HG03571 (cell line): ENCODE data around the gene KCNN3.
"Not testable (repeated sequence)": the region's sequence is repeated elsewhere in the genome, so short reads cannot be mapped to it uniquely, and the experiment has no call there.

Source experiments
- ATAC-seq: cut with Tn5 transposase; IDR thresholded peaks from one replicate; pipeline ENCODE4 v1.9.1; 2021; ENCODE audit not compliant: unreplicated experiment

The KCNN3 gene

GRCh38 chr1:154712166-154712810 is 157.8 kb downstream of the KCNN3 start:
- ATAC-seq: no peak

- no peak for ATAC-seq
Measured at GRCh38 chr1:154711416-154711815, 158.7 kb downstream of the KCNN3 start.

- no peak for ATAC-seq
Measured at GRCh38 chr1:154710106-154710505, 160.0 kb downstream of the KCNN3 start.

- ATAC-seq: no peak
Measured at GRCh38 chr1:154707901-154708463, 162.1 kb downstream of the KCNN3 start.

DNA sequence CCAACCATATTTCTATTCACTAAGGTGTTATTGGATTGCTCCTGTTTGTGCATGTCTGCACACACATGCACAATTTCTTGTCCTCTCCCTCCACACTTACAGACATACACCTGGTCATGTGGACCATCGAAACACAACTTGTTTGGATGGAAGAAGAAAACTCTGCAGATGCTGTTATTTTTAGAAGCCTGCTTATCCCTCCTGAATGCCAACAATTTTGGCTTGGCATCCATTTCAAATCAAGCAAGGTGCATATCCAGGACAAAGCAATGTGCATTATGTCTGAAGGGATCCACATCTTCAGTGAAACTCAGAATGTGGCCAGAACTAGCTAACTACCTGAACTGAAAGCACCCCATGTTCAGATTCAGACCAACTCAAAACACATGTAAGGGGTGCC is 163.2 kb downstream of the KCNN3 start:
- no peak for ATAC-seq

DNA sequence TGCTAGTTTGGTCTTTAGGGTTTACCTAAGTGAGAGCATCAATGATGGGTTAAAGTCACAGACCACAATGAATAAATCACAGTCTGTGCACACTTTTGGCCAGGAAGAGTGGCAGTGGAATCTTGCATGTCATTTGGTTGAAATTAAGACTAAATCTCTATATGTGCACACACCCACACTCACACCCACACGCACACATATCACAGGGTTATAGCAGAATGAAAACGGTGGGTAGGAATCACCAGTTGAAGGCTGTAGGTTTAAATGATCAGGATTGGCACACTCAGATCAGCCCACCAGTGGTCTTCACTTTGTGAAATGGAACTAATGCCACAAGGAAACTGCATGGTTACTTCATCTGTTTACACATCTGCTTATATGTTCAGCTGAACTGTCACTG is 164.5 kb downstream of the KCNN3 start:
- no peak for ATAC-seq

GRCh38 chr1:154703170-154703569 is 166.9 kb downstream of the KCNN3 start:
- ATAC-seq: no peak

GRCh38 chr1:154698320-154699096 is 171.6 kb downstream of the KCNN3 start:
- ATAC-seq: no peak

DNA sequence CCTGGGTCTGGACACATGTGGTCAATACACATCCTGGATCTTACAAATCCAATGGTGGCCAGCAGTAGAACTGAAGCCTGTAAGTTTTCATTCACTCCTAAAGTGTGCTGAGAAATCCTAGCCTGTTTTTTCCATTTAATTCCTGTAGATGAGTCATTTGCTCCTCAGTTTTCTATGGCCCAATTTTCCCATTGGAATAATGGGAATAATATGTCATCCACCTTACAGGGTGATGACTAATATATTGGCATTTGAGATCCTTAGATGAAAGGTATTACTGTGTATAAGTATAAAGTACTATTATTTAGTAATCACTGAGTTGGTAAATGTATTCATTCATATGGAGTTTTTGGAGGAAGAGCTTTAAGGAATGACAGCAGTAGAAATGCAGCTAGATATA is 172.4 kb downstream of the KCNN3 start:
- no peak for ATAC-seq

GRCh38 chr1:154696456-154696855 is 173.6 kb downstream of the KCNN3 start:
- ATAC-seq: no peak

- ATAC-seq: no peak
Measured at GRCh38 chr1:154695985-154696384, 174.1 kb downstream of the KCNN3 start.

GRCh38 chr1:154694995-154695394 is 175.1 kb downstream of the KCNN3 start:
- ATAC-seq: no peak

- ATAC-seq: no peak
Measured at GRCh38 chr1:154689083-154689482, 181.0 kb downstream of the KCNN3 start.

- no peak for ATAC-seq
Measured at GRCh38 chr1:154686507-154686906, 183.6 kb downstream of the KCNN3 start.

DNA sequence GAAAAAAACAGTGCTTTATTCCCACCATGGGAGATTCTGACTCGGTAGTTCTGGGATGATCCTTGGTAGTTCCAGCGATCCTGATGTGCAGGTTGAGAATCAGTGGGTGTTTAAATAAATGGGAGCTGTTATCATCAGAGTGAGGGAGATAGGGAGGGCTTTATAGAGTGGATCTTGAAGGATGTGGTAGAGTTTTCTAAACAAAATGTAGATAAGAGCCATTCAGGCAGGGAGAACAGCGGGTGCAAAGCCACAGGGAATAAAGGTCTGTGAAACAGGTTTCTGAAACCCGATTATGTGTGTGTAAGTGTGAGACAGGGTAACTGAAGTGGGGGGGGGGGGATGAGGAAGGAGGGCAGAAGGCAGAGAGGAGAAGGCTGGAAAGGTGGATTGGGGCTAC is 186.3 kb downstream of the KCNN3 start:
- no peak for ATAC-seq

DNA sequence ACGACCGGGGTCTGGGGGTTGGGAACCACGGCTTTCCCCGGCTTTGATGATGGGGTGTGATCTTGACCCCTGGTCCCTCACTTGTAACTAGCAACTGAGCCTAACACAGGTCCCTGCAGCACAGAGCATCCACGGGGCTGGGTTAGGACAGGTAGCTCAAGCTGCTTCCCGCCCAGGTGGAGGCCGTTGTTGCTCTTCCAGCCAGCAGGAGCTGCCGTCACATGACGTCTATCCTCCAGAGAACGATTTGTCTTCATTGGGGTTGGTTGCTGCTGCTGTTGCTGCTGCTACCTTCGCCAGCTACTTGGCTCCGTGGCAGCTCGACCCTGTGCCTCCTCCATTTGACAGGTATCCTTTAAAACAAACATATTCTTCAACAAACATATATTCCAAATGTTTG is 187.8 kb downstream of the KCNN3 start:
- no peak for ATAC-seq

DNA sequence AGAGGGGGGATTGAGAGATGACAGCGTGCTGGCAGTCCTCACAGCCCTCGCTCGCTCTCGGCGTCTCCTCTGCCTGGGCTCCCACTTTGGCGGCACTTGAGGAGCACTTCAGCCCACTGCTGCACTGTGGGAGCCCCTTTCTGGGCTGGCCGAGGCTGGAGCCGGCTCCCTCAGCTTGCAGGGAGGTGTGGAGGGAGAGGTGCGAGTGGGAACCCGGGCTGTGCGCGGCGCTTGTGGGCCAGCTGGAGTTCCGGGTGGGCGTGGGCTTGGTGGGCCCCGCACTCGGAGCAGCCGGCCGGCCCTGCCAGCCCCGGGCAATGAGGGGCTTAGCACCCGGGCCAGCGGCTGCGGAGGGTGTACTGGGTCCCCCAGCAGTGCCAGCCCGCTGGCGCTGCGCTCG is 192.2 kb downstream of the KCNN3 start:
- not testable (repeated sequence) for ATAC-seq

- ATAC-seq: not testable (repeated sequence)
Measured at GRCh38 chr1:154676847-154677246, 193.2 kb downstream of the KCNN3 start.

GRCh38 chr1:154674456-154674855 is 195.6 kb downstream of the KCNN3 start:
- ATAC-seq: not testable (repeated sequence)

GRCh38 chr1:154672245-154672644 is 197.8 kb downstream of the KCNN3 start:
- ATAC-seq: not testable (repeated sequence)

- ATAC-seq: not testable (repeated sequence)
Measured at GRCh38 chr1:154671412-154671811, 198.7 kb downstream of the KCNN3 start.
